ENCODE measurements around the gene CRYBG2. TPM values are rescaled to one million over a fixed set of nuclear protein-coding genes. Genes with fewer than 3 reads are reported as not detected.

Gene CRYBG2
- total and polyA plus RNA-seq, 2 of the 8 experiments (the other 6 are each of a cell fraction or from before 2014, with no cell fraction given) = 14.2 to 17.0 TPM

DNA sequence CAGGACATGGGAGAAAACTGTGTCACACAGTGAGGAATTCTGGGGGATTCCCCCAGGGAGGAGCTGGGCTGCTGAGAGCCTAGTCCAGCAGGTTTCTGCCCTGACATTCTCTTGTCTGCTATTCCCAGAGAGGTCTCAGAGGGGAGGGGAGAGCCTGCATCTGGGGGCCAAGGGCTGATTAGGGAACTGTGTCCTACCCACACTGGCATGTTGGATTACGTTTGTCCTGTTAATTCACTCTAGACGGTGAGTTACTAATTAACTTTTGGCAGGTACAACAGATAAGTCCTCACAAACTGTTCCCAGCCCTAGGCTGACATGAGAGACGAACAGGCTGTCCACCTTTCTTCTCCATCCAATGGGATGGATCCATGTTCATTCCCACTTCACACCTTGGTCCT lies 76.7 kb downstream of the CRYBG2 start:
- H3K27ac ChIP-seq (ENCODE audit: low read depth, low read length) = no peak overlapping the region

More for the DNA sequence above, 76.7 kb downstream of the CRYBG2 start:
- peaks cover 10 to 27% (median 16%) of the 10 kb centered on the region in 4 experiments for H3K4me1 ChIP-seq (replicated peaks in 1 of 4; ENCODE audit: control insufficient read depth in 3 of 4, insufficient read depth in 4 of 4, low read length in 3 of 4)
- H3K79me2 ChIP-seq (ENCODE audit: control insufficient read depth in 1 of 2, insufficient read depth in 2 of 2, low read length in 2 of 2) = peaks cover 0 to 5% of the 10 kb centered on the region in 2 experiments; a peak in 1 of 4 replicates
- H2BK120ac ChIP-seq (replicated peaks; ENCODE audit: low read depth, low read length) = no peak overlapping the region
- H3K14ac ChIP-seq (ENCODE audit: insufficient read length) = no peak overlapping the region
- H2AK5ac ChIP-seq (ENCODE audit: low read depth, low read length) = no peak overlapping the region
- H3K9me3 ChIP-seq (ENCODE audit: insufficient read depth in 2 of 2, low read depth in 1 of 2, low read length in 1 of 2) = no peaks in the 10 kb centered on the region
- H3K9ac ChIP-seq (replicated peaks in 1 of 4; ENCODE audit: extremely low read depth in 1 of 4, low read depth in 3 of 4, low read length in 3 of 4) = no peak overlapping the region
- H3K79me1 ChIP-seq (ENCODE audit: low read depth, low read length) = no peaks in the 10 kb centered on the region
- no peak overlapping the region for H4K8ac ChIP-seq (ENCODE audit: extremely low read depth, insufficient read depth, low read length)
- H3K23ac ChIP-seq (ENCODE audit: insufficient read length) = no peak overlapping the region
- no peak for DNase-seq (ENCODE audit: low read depth in 1 of 2, low spot score in 2 of 2)
- H3K56ac ChIP-seq (replicated peaks; ENCODE audit: insufficient read length, low read depth, low read length) = no peak overlapping the region
- H3K4ac ChIP-seq (replicated peaks; ENCODE audit: insufficient read length, low read depth, low read length) = no peak overlapping the region
- no peak overlapping the region for H3K4me3 ChIP-seq (ENCODE audit: extremely low read depth in 1 of 4, insufficient read depth in 2 of 4, low read depth in 3 of 4, low read length in 4 of 4)
- H2AFZ ChIP-seq (ENCODE audit: low read length) = no peak overlapping the region
- no peaks in the 10 kb centered on the region for H3K27me3 ChIP-seq (replicated peaks in 1 of 4; ENCODE audit: control insufficient read depth in 3 of 4, extremely low read depth in 1 of 4, insufficient read depth in 3 of 4, low read length in 3 of 4)
- TF ChIP-seq EZH2 (IDR thresholded peaks at IDR 0.05; ENCODE audit: low read depth, low read length, severe bottlenecking) (no peak), RAD21 (IDR thresholded peaks at IDR 0.05 in 1 of 2, conservative IDR thresholded peaks at IDR 0.05 in 1 of 2; ENCODE audit: low read depth in 2 of 2, low read length in 2 of 2) (no peak), SIRT6 (IDR thresholded peaks at IDR 0.05; ENCODE audit: low read length) (no peak)
- TF ChIP-seq, protein P1, sequence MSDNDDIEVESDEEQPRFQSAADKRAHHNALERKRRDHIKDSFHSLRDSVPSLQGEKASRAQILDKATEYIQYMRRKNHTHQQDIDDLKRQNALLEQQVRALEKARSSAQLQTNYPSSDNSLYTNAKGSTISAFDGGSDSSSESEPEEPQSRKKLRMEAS (IDR thresholded peaks at IDR 0.05) = no peak
- POLR2A ChIA-PET (ENCODE audit: partially characterized antibody) = interaction anchor here (0.8 kb wide), 1 partner anchor 11 kb away, joined by 3 read pairs; no protein-coding TSS in a partner anchor
- peaks cover 25 to 38% (median 35%) of the 10 kb centered on the region in 4 experiments for H3K36me3 ChIP-seq (ENCODE audit: control insufficient read depth in 2 of 4, insufficient read depth in 4 of 4, low read length in 3 of 4)
- H2BK12ac ChIP-seq (ENCODE audit: low read depth, low read length) = no peak overlapping the region
- no peak overlapping the region for H2BK20ac ChIP-seq (ENCODE audit: low read length)
- peaks cover 6 to 13% of the 10 kb centered on the region in 2 experiments for H4K20me1 ChIP-seq (replicated peaks in 1 of 2; ENCODE audit: control insufficient read depth in 1 of 2, insufficient read depth in 2 of 2, low read length in 2 of 2)
- H4K5ac ChIP-seq (ENCODE audit: insufficient read length, low read depth, low read length) = no peak overlapping the region
- peaks cover 7% of the 10 kb centered on the region; the same call in 1 of the 2 replicates for H3K23me2 ChIP-seq (ENCODE audit: low read depth, low read length)
- H4K91ac ChIP-seq (replicated peaks; ENCODE audit: insufficient read length, low read length) = no peak overlapping the region
- WGBS, 2 experiments (ENCODE audit: extremely low coverage in 1 of 2, insufficient coverage in 1 of 2, insufficient read length in 1 of 2, insufficient replicate concordance in 2 of 2, low coverage in 1 of 2, low lambda C conversion rate in 2 of 2, missing lambda C conversion rate in 1 of 2) = 94% methylated on average over 3 of the region's 3 CpGs; no CpG with 5 or more reads in 1 of the 2 experiments
- H2BK5ac ChIP-seq (ENCODE audit: low read depth, low read length) = no peak overlapping the region
- CTCF ChIA-PET (ENCODE audit: partially characterized antibody) = interaction anchor here (0.7 to 39.7 kb wide), 11 partner anchors 8 to 117 kb away, joined by 3 to 1530 read pairs (median 5); partner anchors contain the start of genes CATSPER4, CD52, UBXN11 and ZNF593
- no peak overlapping the region for H3K4me2 ChIP-seq (ENCODE audit: insufficient read depth in 1 of 2, low read depth in 2 of 2, low read length in 2 of 2)
- no peak overlapping the region for H2BK15ac ChIP-seq (ENCODE audit: low read length)
- no peak for FAIRE-seq
- no peak overlapping the region for H3K18ac ChIP-seq (ENCODE audit: extremely low read depth, low read length)
